Measurements from ENCODE around the gene ANKRD34A. TPM values are rescaled to one million over a fixed set of nuclear protein-coding genes. Genes with fewer than 3 reads are reported as not detected.

Gene ANKRD34A
- total RNA-seq, 2 experiments from 2014 or later, result 5.8 to 6.1 TPM

DNA sequence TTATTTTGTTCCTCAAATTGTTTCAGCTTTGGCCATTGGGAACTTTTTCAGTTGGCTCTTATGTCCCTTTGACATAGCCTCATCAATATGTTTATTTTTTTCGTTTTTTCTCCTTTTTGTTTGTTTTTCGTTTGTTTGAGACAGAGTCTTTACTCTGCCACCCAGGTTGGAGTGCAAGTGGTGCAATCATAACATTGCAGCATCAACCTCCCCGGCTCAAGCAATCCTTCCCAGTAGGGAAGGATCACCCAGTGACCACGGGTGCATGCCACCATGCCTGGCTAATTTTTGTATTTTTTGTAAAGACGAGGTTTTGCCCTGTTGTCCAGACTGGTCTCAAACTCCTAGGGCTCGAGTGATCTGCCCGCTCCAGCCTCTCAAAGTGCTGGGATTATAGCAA lies 8.2 kb upstream of the ANKRD34A start:
- H3K27me3 Mint-ChIP-seq, result no peaks in the 10 kb centered on the region
- peaks cover 3% of the 10 kb centered on the region for H3K9me3 Mint-ChIP-seq (ENCODE audit: low read depth)
- ChIA-PET CTCF (interaction anchor here (1.3 to 1.9 kb wide), 2 partner anchors 36 to 40 kb away, joined by 4 to 5 read pairs; no protein-coding TSS in a partner anchor), POLR2A (interaction anchor here (1.4 kb wide), 1 partner anchor 9 kb away, joined by 5 read pairs; the partner anchor contains the start of genes ANKRD34A and POLR3GL)
- no peak overlapping the region for H3K27ac Mint-ChIP-seq
- H3K36me3 Mint-ChIP-seq (ENCODE audit: low read depth), result peaks cover 4% of the 10 kb centered on the region
- H3K4me1 Mint-ChIP-seq, result peaks cover 16% of the 10 kb centered on the region
- ATAC-seq (no peak), DNase-seq (no peak)
- intact Hi-C loops (cut with DNase I, micrococcal nuclease), result no loop called here
- H3K4me3 Mint-ChIP-seq, result no peak overlapping the region

DNA sequence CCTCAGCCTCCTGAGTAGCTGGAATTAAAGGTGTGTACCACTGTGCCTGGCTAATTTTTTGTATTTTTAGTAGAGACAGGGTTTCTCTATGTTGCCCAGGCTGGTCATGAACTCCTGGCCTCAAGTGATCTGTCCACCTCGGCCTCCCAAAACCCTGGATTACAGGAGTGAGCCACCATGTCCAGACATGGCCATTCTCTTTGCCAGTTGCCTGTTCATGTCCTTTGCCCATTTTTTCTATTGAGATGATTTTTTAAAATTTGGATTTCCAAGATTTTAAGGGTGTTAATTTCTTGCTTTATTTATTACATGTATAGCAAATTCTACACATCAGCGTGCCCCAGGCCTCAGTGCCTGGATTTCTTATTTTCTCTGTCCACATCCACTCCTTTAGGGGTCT lies 2.9 kb upstream of the ANKRD34A start:
- peaks cover 11% of the 10 kb centered on the region for H3K36me3 Mint-ChIP-seq (ENCODE audit: low read depth)
- H3K27ac Mint-ChIP-seq, result no peak overlapping the region
- no peaks in the 10 kb centered on the region for H3K27me3 Mint-ChIP-seq
- ChIA-PET CTCF (interaction anchor here (0.8 to 6.1 kb wide), 5 partner anchors 10 to 30 kb away, joined by 3 to 46 read pairs (median 5); no protein-coding TSS in a partner anchor), POLR2A (interaction anchor here (0.5 to 0.6 kb wide), 2 partner anchors 29 to 44 kb away, joined by 4 to 5 read pairs; partner anchors contain the start of gene TXNIP)
- intact Hi-C loops (cut with DNase I, micrococcal nuclease), result no loop called here
- H3K4me3 Mint-ChIP-seq, result no peak overlapping the region
- H3K4me1 Mint-ChIP-seq, result peaks cover 25% of the 10 kb centered on the region
- ATAC-seq, result no peak
- H3K9me3 Mint-ChIP-seq (ENCODE audit: low read depth), result peaks cover 10% of the 10 kb centered on the region
- DNase-seq, result no peak

DNA sequence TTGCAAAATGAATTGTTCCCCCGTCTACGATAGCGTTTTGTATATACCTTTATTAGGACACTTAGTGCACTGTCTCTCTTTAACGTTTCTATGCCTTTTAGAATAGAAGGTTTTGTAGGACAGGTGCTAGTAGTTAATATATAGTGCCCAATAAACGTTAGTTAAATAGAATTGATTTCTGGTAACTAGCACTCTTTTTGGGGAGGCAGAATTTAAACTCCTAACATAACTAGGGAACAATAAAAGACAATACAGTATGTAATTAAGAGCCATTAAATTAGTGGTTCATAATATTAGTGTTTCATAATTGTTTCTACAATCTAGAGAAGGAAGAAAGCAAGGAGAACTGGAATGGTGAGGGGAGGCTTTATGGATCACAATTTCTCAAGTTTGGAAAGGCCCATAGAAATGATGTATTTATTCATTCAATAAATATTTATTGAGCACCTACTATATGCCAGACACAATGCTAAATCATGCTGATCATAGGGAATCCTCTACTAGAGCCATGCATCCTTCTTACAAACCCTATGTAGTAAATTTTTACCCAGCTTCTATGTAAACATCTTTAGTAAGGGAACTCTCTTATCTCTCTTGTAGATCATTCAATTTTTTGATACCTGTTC lies 857 bp upstream of the ANKRD34A start:
- intact Hi-C loops (cut with DNase I, micrococcal nuclease), result loop anchor here (2.0 kb wide), 2 partner anchors 14 to 78 kb away; no protein-coding TSS in a partner anchor
- Mint-ChIP-seq H3K4me3 (peak overlapping the region; percentile 85), H3K9me3 (ENCODE audit: low read depth) (peaks cover 10% of the 10 kb centered on the region), H3K36me3 (ENCODE audit: low read depth) (peaks cover 18% of the 10 kb centered on the region), H3K27me3 (no peaks in the 10 kb centered on the region), H3K4me1 (peaks cover 27% of the 10 kb centered on the region), H3K27ac (peak overlapping the region; percentile 87)
- ATAC-seq (no peak), DNase-seq (no peak)
- CTCF ChIA-PET, result interaction anchor here (0.6 to 6.1 kb wide), 17 partner anchors 8 to 120 kb away, joined by 3 to 46 read pairs (median 5); partner anchors contain the start of genes NUDT17, PIAS3, RBM8A and TXNIP
- POLR2A ChIA-PET, result interaction anchor here (0.6 to 4.7 kb wide), 12 partner anchors 8 to 139 kb away, joined by 3 to 38 read pairs (median 5); partner anchors contain the start of genes PIAS3, RBM8A and TXNIP

DNA sequence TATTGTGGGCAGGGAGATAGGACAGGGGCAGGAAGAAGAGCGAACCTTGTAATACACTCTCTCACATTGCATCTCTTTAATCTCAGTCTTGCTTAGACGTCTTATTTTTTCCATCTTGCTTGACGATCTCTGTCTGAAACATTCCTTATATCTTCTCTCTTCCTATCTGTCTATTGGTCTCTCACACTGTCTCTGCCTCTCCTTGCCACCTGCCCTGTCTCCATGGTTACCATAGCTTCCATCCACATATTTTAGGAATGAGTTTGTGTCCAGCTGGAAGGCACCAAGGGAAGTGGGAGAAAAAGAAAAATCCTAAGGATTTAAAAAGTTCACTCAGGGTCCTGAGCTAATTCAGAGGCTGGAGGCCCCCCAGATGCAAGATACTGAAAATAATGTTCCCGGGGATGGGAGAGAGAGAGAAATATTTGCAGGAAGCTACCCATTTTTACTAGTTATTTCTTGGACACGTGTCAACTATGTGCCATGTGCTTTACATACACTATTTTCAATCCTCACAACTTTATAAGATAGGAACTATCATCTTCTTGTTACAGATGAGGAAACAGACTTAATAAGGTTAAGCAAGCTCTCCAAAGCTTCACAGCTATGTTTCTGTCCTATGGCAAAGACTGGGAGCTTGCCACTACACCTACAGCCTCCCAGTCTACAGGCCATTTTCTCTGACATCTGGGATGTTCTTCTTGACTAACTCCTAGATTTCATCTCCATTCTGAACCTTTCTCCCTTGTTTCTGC lies 933 bp downstream of the ANKRD34A start:
- Mint-ChIP-seq H3K27me3 (no peaks in the 10 kb centered on the region), H3K4me1 (peaks cover 39% of the 10 kb centered on the region), H3K9me3 (ENCODE audit: low read depth) (peaks cover 10% of the 10 kb centered on the region), H3K4me3 (peak overlapping the region; percentile 85), H3K27ac (peak overlapping the region; percentile 87), H3K36me3 (ENCODE audit: low read depth) (peaks cover 20% of the 10 kb centered on the region)
- ChIA-PET POLR2A (interaction anchor here (0.6 to 4.7 kb wide), 13 partner anchors 10 to 136 kb away, joined by 3 to 38 read pairs (median 5); partner anchors contain the start of genes NUDT17, PIAS3, RBM8A and TXNIP), CTCF (interaction anchor here (0.6 to 6.1 kb wide), 20 partner anchors 10 to 118 kb away, joined by 3 to 46 read pairs (median 5); partner anchors contain the start of genes NUDT17, RBM8A and TXNIP)
- intact Hi-C loops (cut with DNase I, micrococcal nuclease), result loop anchor here (1.0 to 5.0 kb wide), 11 partner anchors 7 to 104 kb away; partner anchors contain the start of genes PIAS3 (in 2 of the 2), RBM8A (in 2 of the 2), PEX11B (in 1 of the 2) and TXNIP (in 1 of the 2)
- DNase-seq (no peak), ATAC-seq (no peak)

DNA sequence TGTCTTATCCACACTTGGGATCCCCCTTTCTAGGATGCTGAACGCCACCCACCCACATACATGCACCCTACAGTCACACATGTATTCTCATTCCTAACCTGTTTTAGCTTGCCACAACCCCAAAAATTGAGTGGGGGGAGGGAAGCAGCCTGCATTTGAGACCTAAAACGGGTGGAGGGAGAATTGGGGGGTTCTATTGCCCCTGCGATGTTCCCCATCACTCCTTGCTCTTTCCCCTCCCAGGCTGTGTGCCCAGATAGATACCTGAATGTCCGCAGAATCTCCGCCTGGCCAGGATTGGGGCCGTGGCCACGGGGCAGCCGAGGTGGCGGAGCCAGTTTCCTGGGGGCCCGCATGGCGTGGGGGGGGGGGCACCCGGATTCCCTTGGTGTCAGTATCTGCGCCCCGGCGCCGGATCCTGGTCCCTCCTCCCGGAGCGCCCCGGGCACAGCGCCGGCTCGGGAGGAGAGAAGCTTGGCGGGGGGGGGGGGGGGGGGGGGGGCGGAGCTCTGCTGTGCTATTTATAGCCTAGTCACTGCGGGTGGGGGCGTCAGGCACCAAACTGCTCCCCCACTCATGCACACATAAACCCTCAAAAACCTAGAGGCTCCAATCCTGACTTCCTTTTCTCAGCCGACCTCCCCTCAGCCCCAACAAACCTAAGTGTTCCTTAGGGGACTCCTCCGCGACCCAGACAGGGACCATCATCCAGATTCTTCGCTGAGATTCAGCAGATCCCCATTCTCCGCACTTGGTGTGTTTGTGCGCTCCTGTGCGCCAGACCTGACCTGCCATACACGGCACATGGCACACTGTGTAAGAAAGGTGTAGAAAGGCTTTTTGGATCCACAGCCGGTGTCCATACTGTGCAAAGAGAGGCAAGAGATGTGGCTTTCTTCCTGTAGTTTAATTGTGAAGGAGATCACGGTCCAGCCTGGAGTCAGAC lies 1.9 kb downstream of the ANKRD34A start:
- peak overlapping the region; percentile 85 for H3K4me3 Mint-ChIP-seq
- ATAC-seq, result peak; percentile 0
- POLR2A ChIA-PET, result interaction anchor here (0.8 to 4.7 kb wide), 5 partner anchors 17 to 103 kb away, joined by 3 to 38 read pairs (median 4); partner anchors contain the start of genes PIAS3 and RBM8A
- peak overlapping the region; percentile 91 for H3K27ac Mint-ChIP-seq
- peaks cover 7% of the 10 kb centered on the region for H3K9me3 Mint-ChIP-seq (ENCODE audit: low read depth)
- no peaks in the 10 kb centered on the region for H3K27me3 Mint-ChIP-seq
- CTCF ChIA-PET, result interaction anchor here (0.6 to 6.1 kb wide), 8 partner anchors 14 to 117 kb away, joined by 3 to 46 read pairs (median 8); partner anchors contain the start of gene NUDT17
- H3K36me3 Mint-ChIP-seq (ENCODE audit: low read depth), result peaks cover 14% of the 10 kb centered on the region
- peaks cover 44% of the 10 kb centered on the region for H3K4me1 Mint-ChIP-seq
- DNase-seq, result peak; percentile 62
- intact Hi-C loops (cut with DNase I, micrococcal nuclease), result loop anchor here in 1 of 2 experiments (5.0 kb wide), 1 partner anchor 90 kb away; no protein-coding TSS in a partner anchor

DNA sequence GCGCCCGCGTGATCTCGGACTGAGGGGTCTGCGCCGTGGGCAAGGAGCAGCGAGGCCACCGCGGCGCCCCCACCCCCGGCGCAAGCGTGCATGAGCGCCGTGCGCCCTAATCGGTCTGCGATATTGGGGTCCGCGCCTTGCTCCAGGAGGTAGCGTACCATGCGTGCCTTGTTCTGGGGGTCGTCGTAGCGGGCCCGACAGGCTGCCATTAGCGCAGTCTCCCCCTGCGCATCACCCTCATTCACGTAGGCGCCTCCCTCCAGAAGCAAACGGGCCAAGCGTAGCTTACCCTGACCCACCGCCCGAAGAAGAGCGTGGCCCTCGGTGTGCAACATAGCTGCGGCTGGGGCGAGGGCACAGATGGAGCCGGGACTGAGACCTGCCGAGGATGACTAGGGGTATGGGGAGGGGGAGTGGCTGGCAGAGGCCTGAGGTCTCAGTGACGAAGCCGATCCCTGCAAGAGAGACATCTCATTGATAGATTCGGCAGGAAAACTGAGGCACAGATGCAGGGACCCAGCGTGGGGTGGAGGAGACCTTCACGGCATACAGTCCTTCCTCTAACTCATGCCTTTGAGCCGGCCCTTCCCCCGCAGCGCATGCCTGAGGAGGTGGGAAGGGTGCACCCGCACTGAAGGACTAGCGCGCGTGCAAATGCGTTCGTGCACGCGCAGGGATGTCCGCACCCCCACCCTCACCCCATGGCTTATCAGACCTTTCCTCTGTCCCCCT lies 2.8 kb downstream of the ANKRD34A start:
- Mint-ChIP-seq H3K27ac (peak overlapping the region; percentile 91), H3K9me3 (ENCODE audit: low read depth) (no peaks in the 10 kb centered on the region), H3K36me3 (ENCODE audit: low read depth) (peaks cover 9% of the 10 kb centered on the region), H3K4me1 (peaks cover 46% of the 10 kb centered on the region), H3K27me3 (no peaks in the 10 kb centered on the region), H3K4me3 (peak overlapping the region; percentile 85)
- ChIA-PET CTCF (interaction anchor here (1.0 kb wide), 1 partner anchor 22 kb away, joined by 3 read pairs; no protein-coding TSS in a partner anchor), POLR2A (interaction anchor here (1.2 to 4.7 kb wide), 3 partner anchors 34 to 103 kb away, joined by 4 to 38 read pairs (median 8); partner anchors contain the start of genes PIAS3 and RBM8A)
- DNase-seq (peak; percentile 83), ATAC-seq (peak; percentile 2)
- intact Hi-C loops (cut with DNase I, micrococcal nuclease), result loop anchor here in 1 of 2 experiments (5.0 kb wide), 1 partner anchor 91 kb away; no protein-coding TSS in a partner anchor

DNA sequence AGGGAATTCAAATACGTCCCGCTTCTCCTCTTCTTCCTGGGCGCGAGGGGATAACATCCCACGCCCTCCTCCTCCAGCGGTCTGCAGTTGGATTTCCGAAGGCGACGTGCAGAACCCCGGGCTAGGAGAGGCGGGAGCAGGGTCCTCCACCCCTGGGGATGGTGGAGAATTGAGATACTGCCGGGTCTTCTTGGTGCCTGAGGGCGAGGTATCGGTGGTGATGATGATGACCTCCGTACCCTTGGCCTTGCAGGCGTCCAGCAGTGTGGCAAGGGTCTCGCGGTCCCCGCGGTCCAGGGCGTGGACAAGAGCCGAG lies 3.3 kb downstream of the ANKRD34A start:
- Mint-ChIP-seq H3K27me3 (no peaks in the 10 kb centered on the region), H3K4me3 (peak overlapping the region; percentile 85), H3K36me3 (ENCODE audit: low read depth) (peaks cover 9% of the 10 kb centered on the region), H3K27ac (peak overlapping the region; percentile 91), H3K9me3 (ENCODE audit: low read depth) (no peaks in the 10 kb centered on the region), H3K4me1 (peaks cover 49% of the 10 kb centered on the region)
- ATAC-seq (no peak), DNase-seq (no peak)
- POLR2A ChIA-PET, result interaction anchor here (2.4 to 4.7 kb wide), 2 partner anchors 34 to 91 kb away, joined by 8 to 38 read pairs; partner anchors contain the start of gene RBM8A
- CTCF ChIA-PET, result interaction anchor here (1.0 kb wide), 2 partner anchors 19 to 23 kb away, joined by 3 to 5 read pairs; no protein-coding TSS in a partner anchor
- intact Hi-C loops (cut with DNase I, micrococcal nuclease), result loop anchor here in 1 of 2 experiments (5.0 kb wide), 1 partner anchor 91 kb away; no protein-coding TSS in a partner anchor

DNA sequence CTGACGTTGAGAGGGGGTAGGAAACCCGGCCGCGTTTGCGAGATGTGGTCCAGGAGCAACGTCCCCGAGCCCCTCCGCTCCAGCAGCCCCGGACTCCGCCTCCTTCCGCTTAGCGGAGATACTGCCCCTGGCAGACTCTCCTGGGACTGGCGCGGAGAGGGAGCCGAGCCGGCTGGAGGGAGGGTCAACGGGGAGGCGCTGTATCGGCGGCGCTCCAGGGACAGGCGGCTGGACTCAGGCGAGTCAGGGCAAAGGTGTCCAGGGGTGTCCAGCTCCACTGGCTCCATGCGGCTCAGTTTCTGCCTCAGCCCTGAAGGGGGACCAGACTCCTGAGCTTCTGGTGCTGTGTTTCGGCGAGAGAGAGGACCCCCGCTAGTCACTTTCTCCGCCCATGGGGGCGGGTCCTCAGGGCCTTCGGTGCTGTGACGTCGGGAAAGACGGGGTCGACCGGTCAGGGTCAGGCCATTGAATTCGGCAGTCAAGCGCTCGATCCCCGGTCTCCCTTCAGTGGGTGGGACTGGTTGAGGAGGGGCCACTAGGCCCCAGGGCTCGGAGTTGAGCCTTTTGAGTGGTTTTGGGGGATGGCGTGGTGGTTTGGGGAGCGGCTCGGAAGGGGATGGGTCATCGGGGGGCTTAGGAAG lies 3.8 kb downstream of the ANKRD34A start:
- Mint-ChIP-seq H3K27me3 (no peaks in the 10 kb centered on the region), H3K9me3 (ENCODE audit: low read depth) (no peaks in the 10 kb centered on the region), H3K4me3 (peak overlapping the region; percentile 85), H3K36me3 (ENCODE audit: low read depth) (peaks cover 9% of the 10 kb centered on the region), H3K4me1 (peaks cover 53% of the 10 kb centered on the region), H3K27ac (peak overlapping the region; percentile 91)
- intact Hi-C loops (cut with DNase I, micrococcal nuclease), result loop anchor here in 1 of 2 experiments (5.0 kb wide), 1 partner anchor 92 kb away; no protein-coding TSS in a partner anchor
- ATAC-seq (no peak), DNase-seq (peak; percentile 71)
- ChIA-PET CTCF (interaction anchor here (1.0 kb wide), 2 partner anchors 18 to 23 kb away, joined by 3 to 5 read pairs; no protein-coding TSS in a partner anchor), POLR2A (interaction anchor here (2.4 kb wide), 1 partner anchor 33 kb away, joined by 8 read pairs; the partner anchor contains the start of gene RBM8A)

DNA sequence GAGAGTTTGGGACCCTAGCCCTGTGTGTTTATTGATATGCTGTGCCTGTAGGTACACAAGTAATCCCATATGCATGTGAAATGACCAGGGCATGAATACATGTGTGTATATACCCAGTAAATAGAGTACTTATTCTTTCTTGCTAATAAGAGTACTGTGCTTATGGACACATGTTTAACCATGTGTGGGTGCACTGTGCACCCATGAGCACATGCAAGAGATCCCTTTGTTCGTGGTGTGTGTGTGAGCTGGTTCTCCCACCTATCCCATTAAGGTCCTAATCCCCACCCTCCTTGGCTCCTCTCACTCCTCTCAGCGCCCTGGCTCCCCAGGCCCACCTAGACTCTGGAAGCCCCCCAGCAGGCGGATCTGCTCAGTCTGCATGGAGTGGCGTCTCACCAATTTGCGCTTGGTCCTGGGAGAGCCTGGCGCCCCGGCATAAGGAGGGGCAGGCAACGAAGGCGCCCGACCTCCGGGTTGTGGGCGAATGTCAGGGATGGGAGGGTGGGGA lies 4.4 kb downstream of the ANKRD34A start:
- Mint-ChIP-seq H3K4me1 (peaks cover 55% of the 10 kb centered on the region), H3K4me3 (peak overlapping the region; percentile 85), H3K27me3 (no peaks in the 10 kb centered on the region), H3K9me3 (ENCODE audit: low read depth) (no peaks in the 10 kb centered on the region), H3K36me3 (ENCODE audit: low read depth) (peaks cover 10% of the 10 kb centered on the region), H3K27ac (no peak overlapping the region)
- ChIA-PET POLR2A (interaction anchor here (0.8 kb wide), 1 partner anchor 33 kb away, joined by 5 read pairs; the partner anchor contains the start of gene RBM8A), CTCF (interaction anchor here (1.0 to 5.1 kb wide), 3 partner anchors 17 to 115 kb away, joined by 5 to 38 read pairs (median 10); partner anchors contain the start of gene NUDT17)
- intact Hi-C loops (cut with DNase I, micrococcal nuclease), result loop anchor here in 1 of 2 experiments (5.0 kb wide), 1 partner anchor 92 kb away; no protein-coding TSS in a partner anchor
- DNase-seq (no peak), ATAC-seq (no peak)

Data from activated CD4-positive, alpha-beta T cell treated with anti-CD3 and anti-CD28 coated beads for 36 hours (primary cell).